NCI-H1105 (cell line): ENCODE data around the gene RETREG3.
"Not testable (repeated sequence)": the region's sequence is repeated elsewhere in the genome, so short reads cannot be mapped to it uniquely, and the experiment has no call there.

Experiments used
- DNase-seq: peaks from one replicate; lab custom pipeline; 2025; lab: John Stamatoyannopoulos, UW

RETREG3 gene

GRCh38 chr17:42571435-42572225 lies 37.5 kb downstream of the RETREG3 start:
- no peak for DNase-seq

DNA sequence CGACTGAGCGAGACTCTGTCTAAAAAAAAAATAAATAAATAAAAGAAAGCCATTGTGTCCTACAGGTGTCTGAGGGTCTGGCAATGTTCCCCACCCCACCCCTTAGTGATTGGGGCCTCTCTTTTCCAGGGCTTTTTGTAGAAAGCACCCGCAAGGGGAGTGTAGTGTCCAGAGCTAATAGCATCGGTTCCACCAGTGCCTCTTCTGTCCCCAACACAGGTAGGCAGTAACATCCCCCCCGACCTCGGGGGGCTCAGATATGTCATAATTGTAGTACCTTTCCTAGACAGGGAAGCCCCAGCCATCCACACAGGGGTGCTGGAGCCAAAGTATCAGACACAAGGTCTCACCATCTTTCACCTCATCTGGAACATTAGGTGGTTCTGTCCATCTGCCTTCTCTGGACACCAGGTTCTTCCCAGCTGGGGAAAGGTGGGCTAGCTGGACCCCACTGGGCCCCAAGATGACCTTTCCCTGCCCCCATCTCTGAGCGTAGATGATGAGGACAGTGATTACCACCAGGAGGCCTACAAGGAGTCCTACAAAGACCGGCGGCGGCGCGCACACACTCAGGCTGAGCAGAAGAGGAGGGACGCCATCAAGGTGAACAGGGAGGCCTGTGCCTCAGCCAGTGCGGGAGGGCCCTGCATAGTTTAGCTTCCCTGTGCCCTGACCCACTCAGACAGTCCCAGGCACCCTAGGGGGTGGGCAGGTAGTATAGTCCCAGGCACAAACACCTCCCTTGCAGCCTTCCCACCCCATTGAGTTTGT lies 40.6 kb downstream of the RETREG3 start:
- DNase-seq = no peak

DNA sequence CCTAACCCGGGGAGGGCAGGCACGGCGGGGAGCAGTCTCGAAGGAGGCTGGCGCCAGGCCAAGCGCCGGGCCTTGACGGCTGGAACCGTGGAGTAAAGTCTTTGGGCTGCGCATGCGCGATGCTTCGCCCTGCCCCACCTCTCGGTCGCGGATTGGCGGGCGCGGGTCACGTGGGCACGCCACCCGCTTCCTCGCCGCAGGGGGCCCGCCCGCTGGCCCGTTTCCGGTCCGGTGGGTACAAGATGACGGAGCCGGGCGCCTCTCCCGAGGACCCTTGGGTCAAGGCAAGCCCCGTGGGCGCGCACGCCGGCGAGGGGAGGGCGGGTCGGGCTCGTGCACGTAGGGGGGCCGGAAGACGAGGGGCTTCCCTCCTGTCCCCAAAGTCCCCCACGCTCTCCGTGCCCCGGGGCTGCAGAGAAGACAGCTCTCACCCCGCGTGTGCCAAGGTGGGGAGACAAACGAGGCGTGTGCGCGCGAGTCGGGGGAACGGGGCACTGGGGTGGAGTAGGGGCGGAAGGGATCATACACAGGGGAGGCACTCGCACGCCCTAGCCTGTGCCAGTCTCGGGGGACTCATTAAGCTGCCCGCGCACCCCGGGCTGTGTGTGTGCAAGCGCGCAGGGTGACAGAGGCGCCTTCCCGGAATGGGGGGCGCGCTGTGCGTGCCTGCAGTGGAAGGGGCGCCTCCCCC lies 42.1 kb downstream of the RETREG3 start, which contains the start of gene MLX:
Gene MLX (plus strand): TSS at position 218 of the 691 bp plus-strand sequence. CDS start 25 bp downstream, at position 243.
- DNase-seq = peak; percentile 92

DNA sequence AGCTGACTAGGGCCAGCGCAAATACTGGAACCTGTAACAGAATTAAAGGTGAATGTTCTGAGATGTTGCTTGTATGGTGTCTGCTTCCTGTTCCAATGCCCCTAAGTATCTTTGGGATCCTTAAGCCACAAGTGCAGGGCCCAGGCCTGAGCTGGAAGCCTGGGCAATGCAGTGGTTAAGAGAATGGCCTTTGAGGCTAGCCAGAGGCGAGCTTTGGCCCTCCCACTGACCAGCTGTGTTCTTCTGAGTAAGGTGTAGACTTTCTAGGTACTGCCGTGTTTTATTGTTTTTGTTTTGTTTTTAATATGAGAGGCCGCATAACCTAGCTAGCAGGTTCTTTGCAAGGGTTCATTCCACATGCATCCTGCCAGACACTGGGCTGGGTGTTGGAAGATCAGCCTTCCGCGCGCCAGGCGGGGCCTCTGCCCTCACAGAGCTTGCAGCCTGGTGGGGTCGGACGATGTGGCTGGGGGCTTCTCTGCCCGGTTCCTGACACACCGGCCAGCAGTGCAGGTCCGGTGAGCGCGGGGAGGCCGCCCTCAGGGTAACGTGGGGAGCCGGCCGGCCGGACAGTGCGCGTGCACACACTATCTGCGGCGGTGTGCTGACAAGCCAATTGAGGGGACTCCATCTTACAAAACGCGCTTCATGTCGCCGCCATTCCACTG lies 42.8 kb downstream of the RETREG3 start:
- no peak for DNase-seq

- no peak for DNase-seq
These were observed 43.5 kb downstream of the RETREG3 start for GRCh38 chr17:42565523-42566214.

DNA sequence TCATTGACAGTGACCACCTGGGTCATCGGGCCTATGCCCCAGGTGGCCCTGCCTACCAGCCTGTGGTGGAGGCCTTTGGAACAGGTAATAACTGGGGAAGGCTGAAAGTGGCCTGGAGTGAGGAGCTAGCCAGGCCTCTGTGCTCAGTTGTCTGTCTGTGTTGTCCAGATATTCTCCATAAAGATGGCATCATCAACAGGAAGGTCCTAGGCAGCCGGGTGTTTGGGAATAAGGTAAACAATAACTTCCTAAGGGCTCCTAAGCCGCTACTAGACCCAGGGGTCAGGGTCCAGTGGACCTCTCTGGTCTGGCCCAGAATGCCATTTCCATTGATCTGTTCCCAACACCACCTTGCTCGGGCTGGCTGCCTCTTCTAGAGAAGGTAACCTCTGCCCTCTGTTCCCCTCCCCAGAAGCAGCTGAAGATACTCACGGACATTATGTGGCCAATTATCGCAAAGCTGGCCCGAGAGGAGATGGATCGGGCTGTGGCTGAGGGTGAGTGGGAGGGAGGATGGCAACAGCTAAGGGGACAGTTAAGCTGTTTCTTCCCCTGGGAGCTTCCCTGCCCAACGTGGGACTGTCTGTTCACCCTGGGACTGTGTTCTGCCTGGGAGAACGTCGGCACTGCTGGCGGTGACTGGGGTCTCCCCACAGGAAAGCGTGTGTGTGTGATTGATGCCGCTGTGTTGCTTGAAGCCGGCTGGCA lies 44.2 kb downstream of the RETREG3 start:
- no peak for DNase-seq

- DNase-seq = no peak
These were observed 45.2 kb downstream of the RETREG3 start for GRCh38 chr17:42563950-42564349.

DNA sequence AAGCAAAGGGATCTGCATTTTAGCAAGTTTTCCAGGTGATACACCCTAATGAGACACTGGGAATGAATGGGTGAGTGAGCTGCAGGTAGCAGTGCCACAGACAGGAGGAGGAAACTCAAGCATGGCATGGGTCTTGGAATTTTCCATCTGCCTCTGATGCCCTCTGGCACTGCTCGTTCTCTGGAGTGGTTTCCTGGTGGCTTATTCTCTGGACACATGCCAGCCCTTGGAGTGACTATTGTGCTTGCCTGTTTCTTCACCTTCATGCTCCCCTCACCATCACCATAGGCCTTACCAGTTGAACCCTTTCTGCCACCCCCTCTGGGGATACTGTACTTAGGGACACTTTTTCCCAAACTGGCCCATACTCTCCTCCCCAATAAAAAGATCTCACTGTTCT lies 45.6 kb downstream of the RETREG3 start:
- no peak for DNase-seq

GRCh38 chr17:42563143-42563509 lies 46.0 kb downstream of the RETREG3 start:
- no peak for DNase-seq

DNA sequence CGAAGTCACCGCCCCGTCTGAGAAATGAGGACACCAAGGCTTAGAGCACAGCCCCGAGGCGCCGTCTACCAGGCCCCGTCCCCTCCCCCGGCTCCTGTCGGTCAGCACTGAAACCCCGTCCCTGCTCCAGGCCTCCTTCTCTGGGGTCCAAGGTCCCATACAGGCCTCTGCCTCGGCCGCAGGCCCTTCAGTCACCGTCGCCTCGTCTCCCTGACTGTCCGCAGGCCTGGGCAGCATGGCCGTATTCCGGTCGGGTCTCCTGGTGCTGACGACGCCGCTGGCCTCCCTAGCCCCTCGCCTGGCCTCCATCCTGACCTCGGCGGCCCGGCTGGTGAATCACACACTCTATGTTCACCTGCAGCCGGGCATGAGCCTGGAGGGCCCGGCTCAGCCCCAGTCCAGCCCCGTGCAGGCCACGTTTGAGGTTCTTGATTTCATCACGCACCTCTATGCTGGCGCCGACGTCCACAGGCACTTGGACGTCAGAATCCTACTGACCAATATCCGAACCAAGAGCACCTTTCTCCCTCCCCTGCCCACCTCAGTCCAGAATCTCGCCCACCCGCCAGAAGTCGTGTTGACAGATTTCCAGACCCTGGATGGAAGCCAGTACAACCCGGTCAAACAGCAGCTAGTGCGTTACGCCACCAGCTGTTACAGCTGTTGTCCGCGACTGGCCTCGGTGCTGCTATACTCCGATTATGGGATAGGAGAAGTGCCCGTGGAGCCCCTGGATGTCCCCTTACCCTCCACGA lies 46.6 kb downstream of the RETREG3 start:
- DNase-seq = no peak

- DNase-seq = peak; percentile 93
These were observed 47.2 kb downstream of the RETREG3 start, which contains the start of gene COASY for GRCh38 chr17:42561897-42562387. Gene COASY (plus strand): TSS chr17:42562148. CDS start chr17:42562623, 475 bp downstream.

DNA sequence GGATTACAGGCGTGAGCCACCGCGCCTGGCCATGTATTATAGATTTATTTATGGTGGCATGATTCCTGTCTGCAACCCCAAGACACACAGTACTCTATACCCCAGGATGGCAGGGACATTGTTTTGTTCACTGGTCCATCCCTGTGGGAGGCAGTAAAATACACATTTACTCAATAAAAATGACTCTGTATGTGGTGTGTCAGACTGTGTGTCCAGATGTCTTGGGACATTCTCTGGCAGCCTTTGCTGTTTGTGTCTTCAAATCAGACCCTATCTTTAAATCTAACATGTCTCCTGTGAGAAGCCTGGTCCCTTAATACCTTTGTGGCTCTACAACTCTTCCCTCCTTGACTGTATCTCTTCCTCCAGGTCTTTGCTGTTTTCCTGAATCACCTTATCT lies 48.9 kb downstream of the RETREG3 start:
- DNase-seq = no peak

- no peak for DNase-seq
These were observed 50.1 kb downstream of the RETREG3 start for GRCh38 chr17:42559075-42559474.

DNA sequence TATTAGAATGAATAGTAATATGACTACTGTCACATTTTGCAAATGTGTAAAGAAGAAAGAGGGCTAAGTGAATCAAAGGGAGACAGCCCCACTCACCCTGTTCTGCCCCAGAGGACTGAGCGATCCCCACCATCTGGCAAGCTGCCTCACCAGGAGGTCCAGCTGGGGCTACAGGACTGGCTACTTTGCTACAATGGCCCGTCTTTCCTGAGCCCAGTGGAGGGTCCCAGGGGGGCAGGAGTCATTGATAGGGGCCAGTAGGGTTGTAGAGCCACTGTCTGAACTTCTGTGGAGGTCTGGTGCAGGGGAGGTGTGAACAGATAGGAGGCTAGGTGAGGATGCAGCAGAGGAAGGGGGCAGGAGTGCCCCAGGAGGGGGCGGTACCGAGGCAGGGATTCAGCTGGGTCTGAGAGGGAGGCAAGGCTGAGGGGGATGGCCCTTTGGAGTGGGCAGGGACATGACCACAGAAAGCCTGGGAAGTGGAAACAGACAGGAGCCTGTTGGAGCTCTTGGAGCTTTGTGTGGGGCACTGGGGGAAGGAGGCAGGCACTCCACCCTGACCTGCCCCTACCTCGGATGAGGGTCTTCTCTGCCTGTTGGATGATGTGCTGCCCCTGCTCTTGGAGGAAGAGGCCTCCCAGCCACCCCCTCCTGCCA lies 53.1 kb downstream of the RETREG3 start:
- DNase-seq = not testable (repeated sequence)

DNA sequence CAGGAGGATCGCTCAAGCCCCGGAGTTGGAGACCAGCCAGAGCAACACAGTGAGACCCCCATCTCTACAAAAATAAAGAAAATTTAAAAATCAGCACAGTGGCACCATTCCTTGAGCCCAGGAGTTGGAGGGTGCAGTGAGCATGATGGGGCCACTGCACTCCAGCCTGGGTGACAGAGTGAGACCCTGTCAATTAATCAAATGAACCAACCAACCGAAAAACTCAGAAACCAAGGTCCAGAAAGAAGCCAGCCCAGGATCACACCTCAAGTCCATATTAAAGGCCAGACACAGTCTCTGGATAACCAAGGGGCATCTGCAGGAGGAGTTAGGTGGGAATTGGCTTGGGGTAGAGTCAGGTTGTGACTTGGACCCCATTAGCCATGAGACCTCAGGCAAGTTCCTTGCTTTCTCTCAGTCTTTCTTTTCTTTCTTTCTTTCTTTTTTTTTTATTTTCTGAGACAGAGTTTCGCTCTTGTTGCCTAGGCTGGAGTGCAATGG lies 54.0 kb downstream of the RETREG3 start:
- no peak for DNase-seq

DNA sequence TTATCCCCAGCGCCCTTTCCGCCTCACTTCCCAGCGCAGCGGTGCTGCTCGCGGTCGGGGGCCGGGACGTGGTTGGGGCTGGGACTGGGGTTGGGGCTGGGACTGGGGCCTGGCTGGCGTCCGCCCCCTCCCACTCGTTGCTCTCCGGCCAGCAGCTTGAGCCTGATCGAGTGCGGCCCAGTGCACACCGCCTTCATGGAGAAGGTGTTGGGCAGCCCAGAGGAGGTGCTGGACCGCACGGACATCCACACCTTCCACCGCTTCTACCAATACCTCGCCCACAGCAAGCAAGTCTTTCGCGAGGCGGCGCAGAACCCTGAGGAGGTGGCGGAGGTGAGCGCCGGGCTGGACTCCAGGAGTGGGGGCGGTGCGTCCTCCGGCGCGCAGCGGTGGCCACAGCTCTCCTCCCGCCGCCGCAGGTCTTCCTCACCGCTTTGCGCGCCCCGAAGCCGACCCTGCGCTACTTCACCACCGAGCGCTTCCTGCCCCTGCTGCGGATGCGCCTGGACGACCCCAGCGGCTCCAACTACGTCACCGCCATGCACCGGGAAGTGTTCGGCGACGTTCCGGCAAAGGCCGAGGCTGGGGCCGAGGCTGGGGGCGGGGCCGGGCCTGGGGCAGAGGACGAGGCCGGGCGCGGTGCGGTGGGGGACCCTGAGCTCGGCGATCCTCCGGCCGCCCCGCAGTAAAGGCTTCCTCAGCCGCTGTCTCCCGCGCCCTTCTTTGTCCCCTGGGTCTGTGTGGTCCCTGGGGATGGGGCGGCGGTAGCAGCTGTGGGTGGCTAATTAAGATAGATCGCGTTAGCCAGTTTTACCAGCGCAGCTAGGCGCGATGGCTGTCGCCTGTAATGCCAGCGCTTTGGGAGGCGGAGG lies 54.7 kb downstream of the RETREG3 start:
- peak; percentile 77 for DNase-seq

- DNase-seq = no peak
These were observed 55.3 kb downstream of the RETREG3 start for GRCh38 chr17:42553866-42554249.

DNA sequence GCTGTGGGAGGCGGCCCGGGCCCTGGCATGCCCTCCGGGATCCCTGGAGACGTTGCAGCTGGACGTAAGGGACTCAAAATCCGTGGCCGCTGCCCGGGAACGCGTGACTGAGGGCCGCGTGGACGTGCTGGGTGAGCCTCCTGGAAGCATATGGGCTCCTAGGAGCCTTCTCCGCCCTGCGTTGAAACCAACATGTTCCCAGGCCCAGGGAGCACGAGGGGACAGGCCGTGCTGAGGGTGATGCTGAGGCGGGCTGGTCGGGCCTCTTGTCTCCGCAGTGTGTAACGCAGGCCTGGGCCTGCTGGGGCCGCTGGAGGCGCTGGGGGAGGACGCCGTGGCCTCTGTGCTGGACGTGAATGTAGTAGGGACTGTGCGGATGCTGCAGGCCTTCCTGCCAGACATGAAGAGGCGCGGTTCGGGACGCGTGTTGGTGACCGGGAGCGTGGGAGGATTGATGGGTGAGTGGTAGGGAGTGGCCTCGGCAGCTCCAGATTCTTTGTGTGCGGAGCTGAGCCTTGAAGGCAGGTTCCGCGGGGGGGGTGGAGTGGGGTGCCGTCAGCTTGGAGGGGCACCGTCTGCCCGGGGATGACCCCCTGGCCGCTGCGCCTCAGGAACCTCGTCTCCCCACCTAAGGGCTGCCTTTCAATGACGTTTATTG lies 55.9 kb downstream of the RETREG3 start:
- no peak for DNase-seq
